RWPE1 (cell line): ENCODE results near the gene EIF1AD.

Experiments
- CTCF ChIA-PET: fragments of 350-600 bp; sonication (Branson Sonifier 250); formaldehyde crosslinking; extraction: SDS; loops from one replicate; lab custom pipeline; 2021; lab: Yijun Ruan, JAX
- POLR2A ChIA-PET: fragments of 400-600 bp; formaldehyde crosslinking; extraction: SDS; loops from one replicate; lab custom pipeline; 2020; ENCODE audit warnings: antibody characterized with exemption; ENCODE audit not compliant: low non-redundant PET; lab: Yijun Ruan, JAX
- DNase-seq: peaks from one replicate; pipeline ENCODE4 v3.0.0; 2012; ENCODE audit warnings: low spot score
- H3K27ac ChIP-seq: fragments of 450-650 bp; 2 replicates; pipeline ENCODE4 v1.5.1; 2017
- CTCF ChIP-seq: fragments of 450-650 bp; conservative IDR thresholded peaks from 2 replicates; pipeline ENCODE4 v1.5.1; 2017; ENCODE audit warnings: low read depth, mild to moderate bottlenecking

Gene EIF1AD

GRCh38 chr11:66046901-66047300 is 44.9 kb upstream of the EIF1AD start:
- no peak overlapping the region for H3K27ac ChIP-seq
- ChIA-PET CTCF (interaction anchor here (0.6 to 2.7 kb wide), 4 partner anchors 11 to 47 kb away, joined by 3 to 11 read pairs (median 6); no protein-coding TSS in a partner anchor), POLR2A (no interaction called here)
- TF ChIP-seq CTCF: no peak
- DNase-seq: no peak

- ChIA-PET CTCF (interaction anchor here (0.5 to 2.7 kb wide), 10 partner anchors 15 to 728 kb away, joined by 3 to 11 read pairs (median 3); no protein-coding TSS in a partner anchor), POLR2A (interaction anchor here (0.5 kb wide), 1 partner anchor 221 kb away, joined by 3 read pairs; no protein-coding TSS in a partner anchor)
- no peak overlapping the region for H3K27ac ChIP-seq
- TF ChIP-seq CTCF: peak; percentile 88
- DNase-seq: peak; percentile 78
These were observed 43.3 kb upstream of the EIF1AD start for GRCh38 chr11:66045177-66045639.

- POLR2A ChIA-PET: no interaction called here
- no peak for TF ChIP-seq CTCF
- CTCF ChIA-PET: interaction anchor here (0.5 to 1.5 kb wide), 7 partner anchors 14 to 728 kb away, joined by 3 to 6 read pairs (median 3); no protein-coding TSS in a partner anchor
- no peak for DNase-seq
- H3K27ac ChIP-seq: no peak overlapping the region
These were observed 42.8 kb upstream of the EIF1AD start for GRCh38 chr11:66044757-66045156.

- H3K27ac ChIP-seq: no peak overlapping the region
- TF ChIP-seq CTCF: no peak
- POLR2A ChIA-PET: no interaction called here
- DNase-seq: no peak
- CTCF ChIA-PET: interaction anchor here (1.5 to 1.6 kb wide), 2 partner anchors 20 to 25 kb away, joined by 3 read pairs; no protein-coding TSS in a partner anchor
These were observed 41.3 kb upstream of the EIF1AD start for GRCh38 chr11:66042996-66043906.

- TF ChIP-seq CTCF: no peak
- H3K27ac ChIP-seq: no peak overlapping the region
- CTCF ChIA-PET: interaction anchor here (1.2 to 1.7 kb wide), 3 partner anchors 20 to 26 kb away, joined by 3 to 6 read pairs (median 3); no protein-coding TSS in a partner anchor
- DNase-seq: no peak
- POLR2A ChIA-PET: no interaction called here
These were observed 40.5 kb upstream of the EIF1AD start for GRCh38 chr11:66042227-66042995.

- CTCF ChIA-PET: no interaction called here
- H3K27ac ChIP-seq: no peak overlapping the region
- no peak for TF ChIP-seq CTCF
- POLR2A ChIA-PET: no interaction called here
- DNase-seq: no peak
These were observed 37.8 kb upstream of the EIF1AD start for GRCh38 chr11:66039765-66040164.
